GM20000 (cell line): ENCODE measurements around the gene CHP1.
"Not testable (repeated sequence)": the region's sequence is repeated elsewhere in the genome, so short reads cannot be mapped to it uniquely, and the experiment has no call there.

Experiments
- DNase-seq: peaks from one replicate; pipeline ENCODE4 v3.0.0; 2012; ENCODE audit warnings: low spot score
- TF ChIP-seq, protein P1 (sequence below): IDR thresholded peaks from 2 replicates; pipeline ENCODE4 v1.5.1; 2012; ENCODE audit warnings: mild to moderate bottlenecking, control low read depth; ENCODE audit errors: extremely low read depth, missing control alignments

CHP1 gene

DNA sequence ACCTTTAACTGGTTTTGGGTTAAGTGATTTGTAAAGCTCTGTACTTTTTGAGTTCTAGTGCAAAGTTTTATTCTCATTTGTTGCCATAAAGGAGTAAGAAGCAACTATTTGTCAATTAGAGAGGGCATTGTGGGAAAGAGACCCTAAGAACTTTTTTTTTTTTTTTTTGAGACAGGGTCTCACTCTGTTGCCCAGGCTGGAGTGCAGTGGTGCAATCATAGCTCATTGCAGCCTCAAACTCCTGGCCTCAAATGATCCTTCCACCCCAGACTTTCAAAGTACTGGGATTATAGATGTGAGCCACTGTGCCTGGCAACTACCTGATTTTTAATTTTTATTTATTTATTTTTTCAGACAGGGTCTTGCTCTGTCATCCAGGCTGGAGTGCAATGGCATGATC, 4.9 kb downstream of the CHP1 start:
- DNase-seq: no peak
- TF ChIP-seq, protein P1, sequence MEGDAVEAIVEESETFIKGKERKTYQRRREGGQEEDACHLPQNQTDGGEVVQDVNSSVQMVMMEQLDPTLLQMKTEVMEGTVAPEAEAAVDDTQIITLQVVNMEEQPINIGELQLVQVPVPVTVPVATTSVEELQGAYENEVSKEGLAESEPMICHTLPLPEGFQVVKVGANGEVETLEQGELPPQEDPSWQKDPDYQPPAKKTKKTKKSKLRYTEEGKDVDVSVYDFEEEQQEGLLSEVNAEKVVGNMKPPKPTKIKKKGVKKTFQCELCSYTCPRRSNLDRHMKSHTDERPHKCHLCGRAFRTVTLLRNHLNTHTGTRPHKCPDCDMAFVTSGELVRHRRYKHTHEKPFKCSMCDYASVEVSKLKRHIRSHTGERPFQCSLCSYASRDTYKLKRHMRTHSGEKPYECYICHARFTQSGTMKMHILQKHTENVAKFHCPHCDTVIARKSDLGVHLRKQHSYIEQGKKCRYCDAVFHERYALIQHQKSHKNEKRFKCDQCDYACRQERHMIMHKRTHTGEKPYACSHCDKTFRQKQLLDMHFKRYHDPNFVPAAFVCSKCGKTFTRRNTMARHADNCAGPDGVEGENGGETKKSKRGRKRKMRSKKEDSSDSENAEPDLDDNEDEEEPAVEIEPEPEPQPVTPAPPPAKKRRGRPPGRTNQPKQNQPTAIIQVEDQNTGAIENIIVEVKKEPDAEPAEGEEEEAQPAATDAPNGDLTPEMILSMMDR: no peak

DNA sequence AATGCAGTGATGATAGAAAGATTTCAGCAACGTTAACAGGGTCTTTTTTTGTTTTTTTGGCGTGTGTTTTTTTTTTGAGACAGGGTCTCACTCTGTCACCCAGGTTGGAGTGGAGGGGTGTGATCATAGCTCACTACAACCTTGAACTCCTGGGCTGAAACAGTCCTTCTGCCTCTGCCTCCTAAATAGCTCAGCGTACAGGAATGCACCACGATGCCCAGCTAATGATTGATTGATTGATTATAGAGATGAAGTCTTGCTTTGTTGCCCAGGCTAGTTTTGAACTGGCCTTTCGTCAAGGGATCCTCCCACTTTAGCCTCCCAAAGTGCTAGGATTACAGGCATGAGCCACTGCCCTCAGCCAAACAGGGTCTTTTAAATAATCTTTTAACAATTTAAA, 7.0 kb downstream of the CHP1 start:
- DNase-seq: no peak
- TF ChIP-seq, protein P1: no peak

GRCh38 chr15:41241221-41241964, 10.3 kb downstream of the CHP1 start:
- TF ChIP-seq, protein P1: no peak
- no peak for DNase-seq

- not testable (repeated sequence) for DNase-seq
These were observed 19.7 kb downstream of the CHP1 start for GRCh38 chr15:41250745-41251144.

DNA sequence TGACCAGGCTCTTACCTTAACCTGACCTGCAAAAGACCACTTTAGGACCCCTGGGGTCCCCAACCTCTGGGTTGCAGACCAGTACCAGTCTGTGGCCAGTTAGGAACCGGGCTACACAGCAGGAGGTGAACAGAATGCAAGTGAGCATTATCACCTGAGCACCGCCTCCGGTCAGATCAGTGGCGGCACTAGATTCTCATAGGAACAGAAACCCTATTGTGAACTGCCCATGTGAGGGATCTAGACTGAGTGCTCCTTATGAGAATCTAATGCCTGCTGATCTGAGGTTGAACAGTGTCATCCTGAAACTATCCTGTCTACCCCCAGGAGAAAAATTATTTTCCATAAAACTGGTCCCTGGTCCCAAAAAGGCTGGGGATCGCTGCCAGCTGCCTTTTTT, 20.3 kb downstream of the CHP1 start:
- TF ChIP-seq, protein P1: no peak
- no peak for DNase-seq

GRCh38 chr15:41254560-41254959, 23.5 kb downstream of the CHP1 start:
- no peak for DNase-seq

DNA sequence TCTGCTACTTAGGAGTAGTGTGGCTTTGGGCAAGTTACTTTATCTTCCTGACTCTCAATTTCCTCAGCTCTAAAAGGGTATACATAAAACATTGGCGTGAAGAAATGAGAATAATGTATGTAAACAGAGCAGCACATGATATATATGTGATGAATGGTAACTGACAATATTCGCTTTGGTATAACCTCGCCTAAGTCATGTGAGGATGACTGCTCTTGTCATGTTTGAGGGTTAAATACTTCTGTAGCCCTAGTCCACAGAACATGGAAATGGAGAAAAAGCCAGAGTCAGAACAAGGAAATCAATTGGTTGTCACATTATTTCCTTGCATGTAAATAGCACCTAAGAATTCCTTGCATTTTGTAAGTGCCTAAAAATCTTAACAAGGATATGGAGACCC, 25.0 kb downstream of the CHP1 start:
- DNase-seq: no peak
- TF ChIP-seq, protein P1: no peak

More at GRCh38 chr15:41254560-41254959, 23.5 kb downstream of the CHP1 start:
- TF ChIP-seq, protein P1: no peak

DNA sequence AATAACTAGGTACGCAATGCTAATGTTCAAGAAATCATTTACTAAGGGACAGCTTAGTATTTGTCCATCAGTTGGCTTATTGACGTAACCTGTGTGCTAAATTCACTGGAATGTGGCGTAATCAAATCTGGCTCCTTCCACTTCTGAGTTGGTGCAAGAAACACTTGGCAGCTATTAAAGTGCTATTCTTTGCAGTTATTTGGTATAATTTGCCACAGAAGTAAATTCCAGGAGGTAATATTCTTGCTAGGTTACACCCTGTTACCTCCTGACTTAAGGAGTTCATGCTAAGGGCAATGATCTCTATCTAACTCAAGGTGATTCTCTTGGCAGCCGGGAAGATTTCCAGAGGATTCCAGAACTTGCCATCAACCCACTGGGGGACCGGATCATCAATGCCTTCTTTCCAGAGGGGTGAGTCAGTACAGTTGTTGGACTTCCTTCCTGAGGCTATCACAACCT, 25.5 kb downstream of the CHP1 start:
- TF ChIP-seq, protein P1: no peak
- no peak for DNase-seq
